Bone marrow (tissue), 2 donors: Measurements from ENCODE around the gene PCNX1.

Source experiments
- DNase-seq, 2 donors: peaks; one replicate each; lab custom pipeline; 2025; lab: John Stamatoyannopoulos, UW

The PCNX1 gene

DNA sequence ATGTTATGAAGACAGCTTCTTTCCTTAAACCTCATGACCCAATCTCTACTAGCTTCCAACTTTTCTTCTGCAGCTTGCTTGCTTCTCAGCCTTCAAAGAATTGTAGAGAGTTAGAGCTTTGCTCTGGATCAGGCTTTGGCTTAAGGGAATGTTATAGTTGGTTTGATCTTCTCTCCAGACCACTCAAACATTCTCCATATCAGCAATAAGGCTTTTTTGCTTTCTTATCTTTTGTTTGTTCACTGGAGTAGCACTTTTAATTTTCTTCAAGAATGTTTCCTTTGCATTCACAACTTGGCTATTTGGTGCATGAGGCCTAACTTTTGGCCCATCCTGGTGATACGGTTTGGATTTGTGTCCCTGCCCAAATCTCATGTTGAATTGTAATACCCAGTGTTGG lies 163.8 kb downstream of the PCNX1 start:
- DNase-seq, result no peak

DNA sequence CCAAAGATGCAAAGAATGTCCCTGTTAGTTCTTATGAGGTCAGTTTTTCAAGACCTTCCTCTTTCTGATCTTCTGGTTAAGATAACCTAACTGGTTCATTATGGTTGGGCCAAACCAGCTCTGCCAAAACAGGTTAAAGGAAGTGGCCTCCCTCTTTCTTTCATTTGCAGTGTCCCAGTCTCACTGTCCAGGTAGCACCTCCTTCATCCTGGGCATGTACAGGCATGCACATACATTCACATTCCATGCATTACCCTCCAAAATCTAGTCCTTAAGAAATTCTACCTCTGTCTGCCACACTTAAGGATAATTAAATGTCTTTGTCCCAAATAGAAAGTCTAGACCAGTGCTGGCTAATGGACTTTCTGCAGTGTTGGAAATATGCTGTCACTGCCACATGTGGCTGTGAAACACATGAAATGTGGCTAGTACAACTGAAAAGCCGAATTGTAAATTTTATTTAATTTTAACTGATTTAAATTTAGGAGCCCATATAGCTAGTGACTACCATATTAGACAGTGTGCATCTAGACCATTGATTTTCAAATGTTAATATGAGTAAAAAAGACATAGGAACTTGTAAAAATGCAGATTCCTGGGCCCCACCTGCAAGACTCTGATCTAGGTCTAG lies 169.3 kb downstream of the PCNX1 start:
- no peak for DNase-seq

DNA sequence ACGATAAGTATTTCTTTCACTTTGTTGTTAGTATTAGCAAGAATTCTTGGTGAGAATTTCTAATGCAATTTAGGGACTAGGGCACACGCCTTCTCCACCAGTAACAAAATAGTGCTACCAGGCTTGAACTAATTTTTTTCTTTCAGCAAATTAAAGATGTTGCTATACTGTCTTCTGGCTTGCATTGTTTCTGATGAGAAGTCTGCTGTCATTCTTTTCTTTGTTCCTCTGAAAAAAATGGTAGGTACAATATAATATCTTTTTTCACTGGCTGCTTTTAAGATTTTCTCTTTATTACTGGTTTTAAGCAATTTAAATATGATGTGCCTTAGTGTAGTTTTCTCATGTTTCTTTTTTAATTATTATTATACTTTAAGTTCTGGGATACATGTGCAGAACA lies 171.2 kb downstream of the PCNX1 start:
- DNase-seq, result no peak

- DNase-seq, result no peak
Observed at GRCh38 chr14:71086567-71086966, 179.3 kb downstream of the PCNX1 start.

DNA sequence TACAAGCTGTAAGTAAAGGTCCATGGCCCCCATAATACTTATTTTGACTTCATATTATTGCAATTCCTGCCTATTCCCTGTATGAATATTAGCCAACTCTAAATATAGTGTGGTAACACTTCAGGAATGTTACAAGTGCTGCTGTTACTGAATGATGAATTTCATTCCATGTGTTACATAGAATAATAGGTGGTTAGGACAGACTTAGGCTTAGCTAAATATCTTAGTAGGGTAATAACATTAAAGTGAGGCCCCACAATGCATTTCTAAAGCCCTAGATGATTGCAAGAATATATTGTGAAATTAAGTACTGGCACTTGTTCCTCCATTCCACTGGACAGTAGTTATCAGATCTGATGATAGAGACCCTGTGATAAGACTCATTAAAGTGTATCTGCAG lies 182.7 kb downstream of the PCNX1 start:
- no peak for DNase-seq

DNA sequence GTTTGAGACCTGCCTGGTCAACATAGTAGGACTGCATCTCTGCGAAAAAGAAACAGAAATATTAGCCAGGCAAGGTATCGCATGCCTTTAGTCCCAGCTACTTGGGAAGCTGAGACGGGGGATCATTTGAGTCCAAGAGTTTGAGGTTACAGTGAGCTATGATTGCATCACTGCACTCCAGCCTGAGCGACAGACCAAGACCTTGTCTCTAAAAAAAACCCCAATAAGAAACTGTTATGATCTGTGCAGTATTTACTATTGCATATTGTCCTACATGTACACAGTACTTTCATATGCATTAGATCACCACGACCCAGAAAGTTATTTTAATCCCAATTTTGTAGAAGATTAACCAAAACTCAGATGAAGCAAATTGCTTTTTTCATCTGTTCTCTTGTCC lies 187.5 kb downstream of the PCNX1 start:
- no peak for DNase-seq

DNA sequence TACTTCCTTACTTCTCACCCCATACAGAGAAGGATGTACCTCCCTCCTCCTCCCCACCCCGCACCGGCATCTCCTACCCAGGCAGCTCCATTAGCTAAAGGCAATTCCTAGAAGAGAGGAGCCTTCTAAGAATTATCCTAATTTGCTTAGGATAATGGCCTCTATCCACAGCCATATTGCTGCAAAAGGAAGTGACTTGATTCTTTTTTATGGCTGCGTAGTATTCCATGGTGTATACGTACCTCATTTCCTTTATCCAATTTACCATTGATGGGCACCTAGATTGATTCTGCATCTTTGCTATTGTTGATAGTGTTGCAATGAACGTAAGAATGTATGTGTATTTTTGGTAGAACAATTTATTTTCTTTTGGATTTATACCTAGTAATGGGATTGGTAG lies 189.7 kb downstream of the PCNX1 start:
- no peak for DNase-seq

DNA sequence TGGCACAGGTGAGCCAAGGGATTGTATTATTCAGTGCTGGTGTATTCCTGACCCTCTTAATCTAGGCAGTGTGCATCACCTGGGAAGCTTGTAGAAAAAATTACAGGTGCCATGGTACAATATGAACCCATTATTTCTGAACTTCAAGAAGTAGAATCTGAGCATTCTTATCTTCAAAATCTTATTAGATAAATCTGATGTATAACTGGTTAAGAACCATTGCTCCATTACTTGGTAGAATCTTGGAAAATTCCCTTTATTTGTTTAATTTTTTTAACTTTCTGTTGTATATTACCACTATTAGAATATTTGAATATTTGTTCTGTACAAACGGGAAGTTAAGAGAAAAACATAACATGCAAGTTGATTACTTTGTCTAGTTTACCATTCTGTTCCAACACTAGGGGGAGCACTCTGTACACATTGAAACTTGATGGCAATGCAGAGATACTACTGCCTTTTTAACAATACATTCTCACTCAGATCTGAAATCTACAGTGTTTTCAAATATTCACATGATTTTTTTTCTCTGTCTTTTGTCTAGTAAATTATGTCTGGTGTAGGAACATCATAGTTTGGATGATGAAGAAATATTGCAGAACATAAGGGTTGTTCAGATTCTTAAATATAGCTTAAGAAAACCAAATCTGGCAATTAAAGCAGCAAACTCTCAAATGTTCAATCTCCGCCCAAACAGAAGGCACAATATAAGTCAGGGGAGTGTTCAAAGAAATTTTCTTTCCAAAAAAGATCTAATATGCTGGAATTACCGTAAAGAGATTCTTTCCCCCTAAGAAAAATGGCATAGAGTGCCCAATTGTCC lies 196.6 kb downstream of the PCNX1 start:
- peak in 1 of 2 donors; percentile 32 for DNase-seq

- no peak for DNase-seq
Observed at GRCh38 chr14:71105177-71105576, 197.9 kb downstream of the PCNX1 start.

- no peak for DNase-seq
Observed at GRCh38 chr14:71107921-71108320, 200.7 kb downstream of the PCNX1 start.

DNA sequence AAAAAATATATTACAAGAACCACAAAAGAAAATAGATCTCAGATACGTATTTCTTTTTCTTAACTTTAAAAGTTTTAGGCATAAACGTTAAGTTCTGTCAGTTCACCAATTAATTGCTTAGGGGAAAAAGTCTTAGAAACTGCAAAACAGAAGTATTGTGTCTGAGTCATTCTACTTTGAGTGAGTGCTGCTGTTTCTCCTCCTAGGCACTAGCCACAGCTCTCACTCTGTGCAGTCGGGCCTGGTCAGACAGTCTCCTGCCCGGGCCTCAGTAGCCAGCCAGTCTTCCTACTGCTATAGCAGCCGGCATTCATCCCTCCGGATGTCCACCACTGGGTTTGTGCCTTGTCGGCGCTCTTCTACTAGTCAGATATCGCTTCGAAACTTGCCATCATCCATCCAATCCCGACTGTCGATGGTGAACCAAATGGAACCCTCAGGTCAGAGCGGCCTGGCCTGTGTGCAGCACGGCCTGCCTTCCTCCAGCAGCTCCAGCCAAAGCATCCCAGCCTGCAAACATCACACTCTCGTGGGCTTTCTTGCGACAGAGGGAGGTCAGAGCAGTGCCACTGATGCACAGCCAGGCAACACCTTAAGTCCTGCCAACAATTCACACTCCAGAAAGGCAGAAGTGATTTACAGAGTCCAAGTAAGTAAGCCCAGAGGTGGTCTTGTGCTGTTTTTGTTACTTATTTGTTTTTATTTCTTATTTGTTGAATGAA lies 201.3 kb downstream of the PCNX1 start:
- no peak for DNase-seq

DNA sequence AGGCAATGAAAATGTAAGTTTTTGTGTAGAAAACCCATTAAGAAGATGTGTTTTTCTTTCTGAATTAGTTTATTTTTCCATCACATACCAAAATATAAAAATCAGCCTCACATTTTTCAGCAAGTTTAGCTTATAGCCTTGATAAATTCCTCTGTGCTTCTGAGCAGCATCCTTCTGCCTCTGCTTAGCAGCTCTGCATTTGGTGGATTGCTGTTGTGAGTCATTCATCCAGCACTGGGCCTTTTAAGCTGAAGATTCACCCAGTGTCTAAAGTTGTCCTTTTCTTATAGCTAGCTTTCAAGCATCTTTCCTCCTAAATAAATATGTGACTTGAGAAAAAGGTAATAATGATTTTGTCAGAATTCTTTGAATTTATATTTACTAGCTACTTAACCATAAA lies 206.1 kb downstream of the PCNX1 start:
- no peak for DNase-seq

DNA sequence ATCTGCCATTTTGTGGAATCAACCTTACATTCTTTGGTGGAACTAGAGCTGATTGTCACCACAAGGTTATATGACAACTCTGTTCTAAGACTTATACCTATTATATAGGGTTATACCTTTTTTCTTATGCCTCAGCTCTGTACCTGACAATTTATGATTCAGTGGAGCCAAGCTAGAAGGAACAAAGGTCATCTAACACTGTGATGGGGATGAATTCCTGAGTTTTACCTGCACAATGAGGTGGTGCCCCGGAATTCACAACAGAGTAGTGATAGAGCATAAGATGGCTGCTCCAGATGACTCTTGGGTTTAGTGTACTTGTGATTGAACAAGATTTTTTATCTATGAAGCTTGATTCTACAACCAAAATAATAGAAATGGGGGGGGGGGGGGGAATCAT lies 207.3 kb downstream of the PCNX1 start:
- no peak for DNase-seq

- DNase-seq, result no peak
Observed at GRCh38 chr14:71115306-71115705, 208.0 kb downstream of the PCNX1 start.

DNA sequence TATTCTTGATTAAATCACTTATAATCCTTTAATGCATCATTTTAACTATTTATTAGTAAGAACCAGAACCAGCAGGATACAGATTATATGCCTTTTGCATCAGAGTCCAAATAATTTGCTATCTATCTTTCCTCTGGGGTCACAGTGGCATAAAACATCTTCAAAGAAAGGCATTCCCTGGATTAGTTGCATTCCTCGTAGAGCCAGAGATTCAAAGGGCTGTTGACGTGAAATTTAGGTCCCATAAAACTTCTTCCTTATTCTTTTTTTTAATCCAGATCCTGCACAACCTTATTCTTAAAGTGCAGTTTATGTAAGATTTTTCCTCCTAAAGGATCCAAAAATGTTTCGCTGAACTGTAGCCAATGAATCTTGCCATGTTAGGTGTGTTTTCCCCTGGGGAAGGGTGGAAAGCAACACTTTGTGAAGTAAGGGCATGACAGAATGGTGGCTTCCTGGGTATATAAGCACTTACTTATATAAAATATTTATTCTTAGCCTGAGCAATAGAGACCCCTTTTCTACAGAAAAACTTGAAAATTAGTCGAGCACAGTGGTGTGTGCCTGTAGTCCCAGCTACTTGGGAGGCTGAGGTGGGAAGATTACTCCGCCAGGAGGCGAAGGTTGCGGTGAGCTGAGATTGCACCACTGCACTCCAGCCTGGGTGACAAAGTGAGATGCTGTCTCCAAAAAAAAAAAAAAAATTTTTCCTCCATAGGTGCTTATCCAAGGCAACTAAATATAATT lies 208.7 kb downstream of the PCNX1 start:
- DNase-seq, result no peak

- DNase-seq, result no peak
Observed at GRCh38 chr14:71116568-71117122, 209.4 kb downstream of the PCNX1 start.

DNA sequence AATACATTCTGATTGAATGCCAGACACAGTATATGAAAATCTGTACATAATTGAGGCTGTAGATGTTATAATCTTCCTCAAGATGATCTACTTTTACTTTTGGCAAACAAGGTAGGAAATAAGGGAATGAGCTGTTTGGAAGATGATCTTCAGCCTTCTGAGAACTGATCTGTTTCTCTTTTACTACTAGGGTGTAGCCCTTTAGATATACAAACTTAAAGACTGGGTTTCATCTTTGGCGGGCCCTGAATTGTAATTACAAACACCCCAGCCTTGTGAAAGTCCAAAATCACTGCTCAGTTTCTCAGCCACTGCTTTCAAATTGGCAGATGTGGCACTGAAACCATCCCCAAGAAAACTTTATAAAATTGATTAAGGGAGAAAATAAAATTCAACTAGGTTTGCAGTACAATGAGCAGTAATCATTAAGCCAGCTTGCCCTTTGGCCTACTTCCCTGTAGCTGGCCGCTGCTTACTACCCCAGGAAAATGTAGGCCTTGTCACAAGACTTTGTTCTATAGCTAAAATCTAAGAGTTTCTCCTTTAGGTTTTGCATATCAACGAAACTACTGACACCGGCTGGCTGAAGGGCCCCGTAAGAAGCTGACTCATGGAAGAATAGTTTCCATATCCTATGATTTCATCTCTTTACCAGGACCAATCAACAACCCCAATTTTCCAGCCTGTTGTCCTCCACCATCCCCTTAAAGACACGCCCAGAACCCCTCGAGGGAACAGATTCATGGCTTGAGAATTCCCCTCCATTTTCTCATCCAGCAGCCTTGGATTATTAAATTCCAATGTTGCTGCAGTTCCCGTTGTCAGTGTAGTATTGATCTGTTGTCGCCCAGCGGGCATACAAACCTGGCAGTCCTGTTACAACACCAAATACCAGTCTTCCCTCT lies 210.8 kb downstream of the PCNX1 start:
- DNase-seq, result no peak

- DNase-seq, result no peak
Observed at GRCh38 chr14:71119075-71119474, 211.8 kb downstream of the PCNX1 start.

GRCh38 chr14:71119832-71120231 lies 212.6 kb downstream of the PCNX1 start:
- no peak for DNase-seq

- DNase-seq, result no peak
Observed at GRCh38 chr14:71121001-71121400, 213.7 kb downstream of the PCNX1 start.

- no peak for DNase-seq
Observed at GRCh38 chr14:71121711-71122110, 214.5 kb downstream of the PCNX1 start.
